Neural progenitor cell (in vitro differentiated cells): ENCODE measurements around the gene DUOX1.

Source experiments
- EZH2 ChIP-seq: fragments of 200-600 bp; sonication (generic); IDR thresholded peaks from 2 replicates; pipeline ENCODE4 v1.6.1; 2017; ENCODE audit warnings: antibody characterized with exemption, mild to moderate bottlenecking, moderate library complexity
- TF ChIP-seq, protein P1 (sequence below): fragments of 200-600 bp; sonication (generic); IDR thresholded peaks from 2 replicates; pipeline ENCODE4 v1.5.1; 2017; ENCODE audit warnings: antibody characterized with exemption, mild to moderate bottlenecking

DNA sequence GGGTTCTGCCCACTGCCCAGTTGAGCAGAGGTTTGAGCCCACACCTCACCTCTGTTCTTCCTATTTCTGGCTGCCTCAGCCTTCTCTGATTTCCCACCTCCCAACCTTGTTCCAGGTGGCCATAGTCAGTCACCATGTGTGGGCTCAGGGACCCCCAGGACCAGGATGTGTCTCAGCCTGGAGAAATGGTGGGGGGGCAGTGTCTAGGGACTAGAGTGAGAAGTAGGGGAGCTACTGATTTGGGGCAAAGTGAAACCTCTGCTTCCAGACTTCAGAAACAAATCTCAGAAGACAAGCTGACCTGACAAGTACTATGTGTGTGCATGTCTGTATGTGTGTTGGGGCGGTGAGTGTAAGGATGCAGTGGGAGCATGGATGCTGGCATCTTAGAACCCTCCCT is 35.1 kb downstream of the DUOX1 start:
- TF ChIP-seq, protein P1, sequence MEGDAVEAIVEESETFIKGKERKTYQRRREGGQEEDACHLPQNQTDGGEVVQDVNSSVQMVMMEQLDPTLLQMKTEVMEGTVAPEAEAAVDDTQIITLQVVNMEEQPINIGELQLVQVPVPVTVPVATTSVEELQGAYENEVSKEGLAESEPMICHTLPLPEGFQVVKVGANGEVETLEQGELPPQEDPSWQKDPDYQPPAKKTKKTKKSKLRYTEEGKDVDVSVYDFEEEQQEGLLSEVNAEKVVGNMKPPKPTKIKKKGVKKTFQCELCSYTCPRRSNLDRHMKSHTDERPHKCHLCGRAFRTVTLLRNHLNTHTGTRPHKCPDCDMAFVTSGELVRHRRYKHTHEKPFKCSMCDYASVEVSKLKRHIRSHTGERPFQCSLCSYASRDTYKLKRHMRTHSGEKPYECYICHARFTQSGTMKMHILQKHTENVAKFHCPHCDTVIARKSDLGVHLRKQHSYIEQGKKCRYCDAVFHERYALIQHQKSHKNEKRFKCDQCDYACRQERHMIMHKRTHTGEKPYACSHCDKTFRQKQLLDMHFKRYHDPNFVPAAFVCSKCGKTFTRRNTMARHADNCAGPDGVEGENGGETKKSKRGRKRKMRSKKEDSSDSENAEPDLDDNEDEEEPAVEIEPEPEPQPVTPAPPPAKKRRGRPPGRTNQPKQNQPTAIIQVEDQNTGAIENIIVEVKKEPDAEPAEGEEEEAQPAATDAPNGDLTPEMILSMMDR, result no peak
- no peak for TF ChIP-seq EZH2
